H1 (cell line): ENCODE measurements around the gene RNF126. TPM values are rescaled to one million over a fixed set of nuclear protein-coding genes. Genes with fewer than 3 reads are reported as not detected.

ENCODE experiments used
- CTCF ChIA-PET: fragments of 300-600 bp; sonication (Branson Sonifier 250); formaldehyde crosslinking; loops from one replicate; lab custom pipeline; 2021; ENCODE audit not compliant: partially characterized antibody; lab: Charles Lee
- POLR2A ChIA-PET: fragments of 300-600 bp; sonication (Branson Sonifier 250); formaldehyde crosslinking; loops from one replicate; lab custom pipeline; 2021; ENCODE audit warnings: inconsistent platforms; ENCODE audit not compliant: partially characterized antibody; lab: Charles Lee
- DNase-seq, 2 experiments: peaks; one replicate each; pipeline versions ENCODE4 v3.0.0 to v3.0.0-alpha.2; 2010 to 2022; ENCODE audit warnings: low spot score in 2 of 2, low read depth in 1 of 2, mixed read lengths in 1 of 2
- FAIRE-seq: peaks from 2 replicates; lab custom pipeline; 2011; peaks lifted over from hg19 to GRCh38; lab: Jason Lieb, UNC
- H2AFZ ChIP-seq: 2 replicates; pipeline ENCODE4 v1.8.1; 2012; ENCODE audit warnings: low read length, inconsistent platforms
- H2AK5ac ChIP-seq: 2 replicates; pipeline ENCODE4 v1.6.1; 2013; ENCODE audit warnings: low read depth, low read length
- H2BK120ac ChIP-seq: replicated peaks from 2 replicates; pipeline ENCODE3; 2013; ENCODE audit warnings: low read depth, low read length, inconsistent platforms
- H2BK12ac ChIP-seq: 2 replicates; pipeline ENCODE4 v1.6.1; 2013; ENCODE audit warnings: low read depth, low read length
- H2BK15ac ChIP-seq: 2 replicates; pipeline ENCODE4 v1.6.1; 2013; ENCODE audit warnings: low read length
- H2BK20ac ChIP-seq: 2 replicates; pipeline ENCODE4 v1.6.1; 2013; ENCODE audit warnings: low read length
- H2BK5ac ChIP-seq: 2 replicates; pipeline ENCODE4 v1.6.1; 2013; ENCODE audit warnings: low read depth, low read length
- H3K14ac ChIP-seq: 2 replicates; pipeline ENCODE4 v1.6.1; 2013; ENCODE audit warnings: inconsistent platforms; ENCODE audit not compliant: insufficient read length
- H3K18ac ChIP-seq: 2 replicates; pipeline ENCODE4 v1.6.1; 2013; ENCODE audit warnings: low read length; ENCODE audit errors: extremely low read depth
- H3K23ac ChIP-seq: 2 replicates; pipeline ENCODE4 v1.6.1; 2013; ENCODE audit warnings: inconsistent platforms; ENCODE audit not compliant: insufficient read length
- H3K23me2 ChIP-seq: 2 replicates; pipeline ENCODE4 v1.6.1; 2013; ENCODE audit warnings: low read depth, low read length
- H3K27ac ChIP-seq: 2 replicates; pipeline ENCODE4 v1.6.1; 2011; ENCODE audit warnings: low read depth, low read length, inconsistent platforms
- H3K27me3 ChIP-seq, 4 experiments: replicated peaks in 1 of 4; 1 replicate in 1 of 4; 2 replicates in 3 of 4; pipeline versions ENCODE4 v1.6.1 to v1.8.1; 2011 to 2013; ENCODE audit warnings: low read length in 3 of 4, mild to moderate bottlenecking in 3 of 4, inconsistent platforms in 2 of 4, mixed read lengths in 2 of 4, moderate library complexity in 1 of 4; ENCODE audit not compliant: control insufficient read depth in 3 of 4, insufficient read depth in 3 of 4; ENCODE audit errors: extremely low read depth in 1 of 4
- H3K36me3 ChIP-seq, 4 experiments: 2 replicates each; pipeline versions ENCODE4 v1.6.1 to v1.8.1; 2011 to 2013; ENCODE audit warnings: mild to moderate bottlenecking in 4 of 4, low read length in 3 of 4, moderate library complexity in 2 of 4, control low read depth in 1 of 4, inconsistent platforms in 1 of 4; ENCODE audit not compliant: insufficient read depth in 4 of 4, control insufficient read depth in 2 of 4
- H3K4ac ChIP-seq: replicated peaks from 2 replicates; pipeline ENCODE3; 2013; ENCODE audit warnings: low read length, low read depth, mixed read lengths, inconsistent platforms; ENCODE audit not compliant: insufficient read length
- H3K4me1 ChIP-seq, 4 experiments: replicated peaks in 1 of 4; 1 replicate in 1 of 4; 2 replicates in 3 of 4; pipeline versions ENCODE4 v1.6.1 to v1.8.1; 2011 to 2013; ENCODE audit warnings: low read length in 3 of 4, inconsistent platforms in 2 of 4, mixed read lengths in 1 of 4; ENCODE audit not compliant: insufficient read depth in 4 of 4, control insufficient read depth in 3 of 4
- H3K4me2 ChIP-seq, 2 experiments: 2 replicates each; pipeline versions ENCODE4 v1.6.1 to v1.8.1; 2011 to 2013; ENCODE audit warnings: low read depth in 2 of 2, low read length in 2 of 2, control low read depth in 1 of 2, inconsistent platforms in 1 of 2, mild to moderate bottlenecking in 1 of 2; ENCODE audit not compliant: insufficient read depth in 1 of 2
- H3K4me3 ChIP-seq, 4 experiments: fragments of 200-600, 300-600 bp in 1 of 4; sonication (generic), shearing (Covaris generic), sonication (Bioruptor Twin) in 1 of 4; 2 replicates each; pipeline versions ENCODE4 v1.5.1 to v1.8.1; 2011 to 2016; ENCODE audit warnings: low read length in 4 of 4, low read depth in 3 of 4, control low read depth in 2 of 4, inconsistent platforms in 2 of 4, mild to moderate bottlenecking in 2 of 4, mixed read lengths in 1 of 4, moderate library complexity in 1 of 4; ENCODE audit not compliant: insufficient read depth in 2 of 4; ENCODE audit errors: extremely low read depth in 1 of 4
- H3K56ac ChIP-seq: replicated peaks from 2 replicates; pipeline ENCODE3; 2013; ENCODE audit warnings: low read depth, mild to moderate bottlenecking, mixed read lengths, low read length, inconsistent platforms; ENCODE audit not compliant: insufficient read length
- H3K79me1 ChIP-seq: 2 replicates; pipeline ENCODE4 v1.6.1; 2013; ENCODE audit warnings: low read depth, low read length, control low read depth
- H3K79me2 ChIP-seq, 2 experiments: 2 replicates each; pipeline versions ENCODE4 v1.6.1 to v1.8.1; 2012 to 2013; ENCODE audit warnings: low read length in 2 of 2, mild to moderate bottlenecking in 2 of 2, inconsistent platforms in 1 of 2; ENCODE audit not compliant: insufficient read depth in 2 of 2, control insufficient read depth in 1 of 2
- H3K9ac ChIP-seq, 4 experiments: replicated peaks in 1 of 4; 1 replicate in 1 of 4; 2 replicates in 3 of 4; pipeline versions ENCODE4 v1.6.1 to v1.8.1; 2011 to 2013; ENCODE audit warnings: low read depth in 3 of 4, low read length in 3 of 4, control low read depth in 2 of 4, mild to moderate bottlenecking in 2 of 4, moderate library complexity in 2 of 4, inconsistent platforms in 1 of 4; ENCODE audit errors: extremely low read depth in 1 of 4
- H3K9me3 ChIP-seq, 2 experiments: 2 replicates each; pipeline versions ENCODE4 v1.6.1 to v1.8.1; 2012 to 2013; ENCODE audit warnings: mild to moderate bottlenecking in 2 of 2, moderate library complexity in 2 of 2, control low read depth in 1 of 2, inconsistent platforms in 1 of 2, low read depth in 1 of 2, low read length in 1 of 2, mixed read lengths in 1 of 2; ENCODE audit not compliant: insufficient read depth in 2 of 2
- H4K20me1 ChIP-seq, 2 experiments: replicated peaks in 1 of 2; 2 replicates each; pipeline versions ENCODE3 to v1.8.1; 2011 to 2013; ENCODE audit warnings: inconsistent platforms in 2 of 2, low read length in 2 of 2, mild to moderate bottlenecking in 1 of 2; ENCODE audit not compliant: insufficient read depth in 2 of 2, control insufficient read depth in 1 of 2
- H4K5ac ChIP-seq: 2 replicates; pipeline ENCODE4 v1.6.1; 2013; ENCODE audit warnings: low read length, low read depth, mixed read lengths, inconsistent platforms; ENCODE audit not compliant: insufficient read length
- H4K8ac ChIP-seq: 2 replicates; pipeline ENCODE4 v1.8.0; 2013; ENCODE audit warnings: mild to moderate bottlenecking, moderate library complexity, low read length, inconsistent platforms; ENCODE audit not compliant: insufficient read depth; ENCODE audit errors: extremely low read depth
- H4K91ac ChIP-seq: replicated peaks from 2 replicates; pipeline ENCODE3; 2013; ENCODE audit warnings: low read length, mixed read lengths, inconsistent platforms; ENCODE audit not compliant: insufficient read length
- SRF ChIP-seq: IDR thresholded peaks from 2 replicates; pipeline ENCODE4 v1.6.1; 2011; ENCODE audit warnings: mild to moderate bottlenecking, low read depth, low read length, moderate library complexity
- WGBS, 2 experiments: shearing (Covaris generic) in 1 of 2; methylation state at CpG; one replicate each; pipeline versions ENCODE4 v1.1.6 to v1.1.7; 2013 to 2015; ENCODE audit warnings: low lambda C conversion rate in 2 of 2, mixed read lengths in 2 of 2, inconsistent platforms in 1 of 2, low coverage in 1 of 2, missing lambda C conversion rate in 1 of 2; ENCODE audit not compliant: insufficient replicate concordance in 2 of 2, insufficient coverage in 1 of 2, insufficient read length in 1 of 2; ENCODE audit errors: extremely low coverage in 1 of 2, missing lambda C conversion rate in 1 of 2; 5-methylcytosine and 5-hydroxymethylcytosine counted together
- polyA plus RNA-seq, 7 experiments: library from polyadenylated mRNA; depleted of rRNA in 3 of 7; stranded (reverse) in 5 of 7; unstranded in 2 of 7; fragments of >200 nt in 5 of 7; fragments of 200-250 nt in 2 of 7; gene quantifications; 1 replicate in 5 of 7; 2 replicates in 1 of 7; 4 replicates in 1 of 7; pipeline versions ENCODE4 v1.2.1 to v1.2.3, GENCODE V29; 2011 to 2013; ENCODE audit warnings: missing spikeins in 2 of 7, mixed read lengths in 2 of 7
- total RNA-seq: library from RNA; stranded (reverse); fragmentation: NEBNext Ultra II Directional; extraction: Animal tissue kit (Norgen Biotek cat#: 25700); gene quantifications from 2 replicates; pipeline ENCODE4 v1.2.1, GENCODE V29; 2021

The RNF126 gene
- total and polyA plus RNA-seq, 2 of the 8 experiments (the other 6 are each of a cell fraction or from before 2014, with no cell fraction given) = 21.8 to 68.0 TPM

GRCh38 chr19:644789-645188 is 18.2 kb downstream of the RNF126 start:
- Histone ChIP-seq H3K27ac (no peak overlapping the region), H3K79me1 (no peaks in the 10 kb centered on the region; the same call in 1 of the 2 replicates), H2AK5ac (no peak overlapping the region), H3K4me3 (no peak overlapping the region), H3K23me2 (peaks cover 1% of the 10 kb centered on the region; the same call in 1 of the 2 replicates), H3K27me3 (no peaks in the 10 kb centered on the region; a peak in 1 of 7 replicates), H3K4me1 (no peaks in the 10 kb centered on the region; a peak in 1 of 7 replicates), H3K23ac (no peak overlapping the region), H2BK120ac (no peak overlapping the region), H2BK20ac (no peak overlapping the region), H2BK15ac (no peak overlapping the region), H3K4me2 (no peak overlapping the region), H3K36me3 (peaks cover 0 to 44% (median 16%) of the 10 kb centered on the region in 4 experiments; a peak in 6 of 8 replicates), H3K79me2 (no peaks in the 10 kb centered on the region), H3K4ac (no peak overlapping the region), H4K20me1 (peaks cover 5 to 11% of the 10 kb centered on the region in 2 experiments), H4K8ac (peak overlapping the region; percentile 79; the same call in 1 of the 2 replicates), H3K14ac (no peak overlapping the region), H3K56ac (no peak overlapping the region), H3K9me3 (no peaks in the 10 kb centered on the region), H4K5ac (no peak overlapping the region), H4K91ac (no peak overlapping the region), H3K18ac (no peak overlapping the region), H3K9ac (no peak overlapping the region), H2AFZ (no peak overlapping the region), H2BK5ac (no peak overlapping the region), H2BK12ac (no peak overlapping the region)
- no peak for FAIRE-seq
- no peak for TF ChIP-seq SRF
- CTCF ChIA-PET = interaction anchor here (0.6 to 1.5 kb wide), 3 partner anchors 16 to 101 kb away, joined by 3 to 6 read pairs (median 4); partner anchors contain the start of gene GZMM
- DNase-seq = no peak
- 87% methylated on average over 14 of the region's 14 CpGs; no CpG with 5 or more reads in 1 of the 2 experiments for WGBS, 2 experiments
- POLR2A ChIA-PET = interaction anchor here (0.7 to 1.0 kb wide), 4 partner anchors 29 to 165 kb away, joined by 3 to 4 read pairs (median 3); no protein-coding TSS in a partner anchor
